Activated effector memory CD4-positive, alpha-beta T cell treated with Interleukin-2 at 50 U/mL for 16 hours (primary cell): ENCODE data around the gene P4HA2.

Source experiments
- DNase-seq: peaks from one replicate; pipeline ENCODE4 v3.0.0-alpha.2; 2020

The P4HA2 gene

DNA sequence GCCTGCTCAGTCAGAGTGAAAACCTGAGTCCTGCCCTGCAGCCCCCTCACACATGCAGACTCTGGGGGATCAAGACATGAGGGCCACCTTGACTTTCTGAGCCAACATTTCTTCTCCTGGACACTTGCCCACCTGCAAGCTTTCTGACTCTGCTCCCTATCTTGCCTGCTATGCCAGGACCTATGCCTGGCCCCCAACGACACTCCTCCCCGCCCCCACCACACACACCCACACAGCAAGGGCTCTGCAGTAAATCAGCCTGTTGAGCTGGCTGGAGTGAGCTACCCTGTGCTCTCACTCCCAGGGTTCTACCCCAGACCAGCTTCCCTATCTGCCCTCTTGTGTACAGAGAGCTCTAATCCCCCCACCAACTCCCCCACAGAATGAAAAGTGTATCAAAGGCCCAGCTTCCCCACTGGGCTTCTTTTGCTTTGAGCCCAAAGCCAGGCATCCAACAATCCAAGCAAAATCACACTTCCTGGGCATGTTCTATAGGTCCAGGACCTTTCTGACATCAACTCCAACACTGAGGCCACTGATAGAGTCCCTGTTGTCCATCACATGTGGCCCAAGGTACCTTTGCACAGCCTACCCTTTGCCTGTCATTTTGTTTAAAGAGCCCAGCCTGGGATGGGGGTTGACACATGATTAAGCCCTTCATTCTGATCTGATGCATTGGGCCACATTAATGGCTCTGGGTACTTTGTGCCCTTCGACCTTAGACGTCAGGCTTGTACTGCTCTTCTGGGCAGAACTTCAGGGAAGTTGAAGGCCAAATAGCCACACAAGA is 37.1 kb upstream of the P4HA2 start:
- no peak for DNase-seq

DNA sequence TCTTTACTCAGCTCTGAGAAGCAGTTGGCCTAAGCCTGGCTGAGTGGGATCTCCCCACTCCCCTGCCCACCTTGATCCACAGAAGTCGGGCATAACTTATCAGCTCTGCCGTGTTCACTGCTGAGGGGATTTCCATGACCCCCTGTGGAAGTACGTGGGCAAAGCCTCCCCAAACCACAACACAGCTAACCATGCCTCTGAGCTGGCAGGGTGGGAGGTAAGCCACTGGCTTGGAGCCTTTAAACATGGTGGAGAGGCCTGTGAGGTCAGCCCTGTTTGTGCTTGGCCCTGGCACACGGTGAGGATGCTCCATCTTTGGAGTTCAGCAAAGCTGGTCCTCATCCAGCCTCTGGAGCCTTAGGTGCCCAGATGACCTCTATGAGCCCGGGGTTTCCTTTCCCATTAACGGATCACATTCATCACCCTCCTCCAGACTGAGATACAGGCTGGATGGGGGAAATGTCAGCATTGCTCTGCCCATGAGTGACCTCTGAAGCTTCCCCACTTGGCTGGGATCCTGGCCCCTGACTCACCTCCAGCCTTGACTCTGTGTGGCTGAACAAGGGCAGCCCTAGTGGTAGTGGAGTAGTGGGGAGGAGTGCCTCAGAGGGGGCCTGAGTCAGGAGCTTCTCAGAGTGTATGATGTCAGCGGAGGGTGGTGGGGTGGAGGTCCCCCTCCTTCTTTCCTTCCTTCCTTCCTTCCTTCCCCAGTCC is 36.1 kb upstream of the P4HA2 start:
- DNase-seq, result no peak

DNA sequence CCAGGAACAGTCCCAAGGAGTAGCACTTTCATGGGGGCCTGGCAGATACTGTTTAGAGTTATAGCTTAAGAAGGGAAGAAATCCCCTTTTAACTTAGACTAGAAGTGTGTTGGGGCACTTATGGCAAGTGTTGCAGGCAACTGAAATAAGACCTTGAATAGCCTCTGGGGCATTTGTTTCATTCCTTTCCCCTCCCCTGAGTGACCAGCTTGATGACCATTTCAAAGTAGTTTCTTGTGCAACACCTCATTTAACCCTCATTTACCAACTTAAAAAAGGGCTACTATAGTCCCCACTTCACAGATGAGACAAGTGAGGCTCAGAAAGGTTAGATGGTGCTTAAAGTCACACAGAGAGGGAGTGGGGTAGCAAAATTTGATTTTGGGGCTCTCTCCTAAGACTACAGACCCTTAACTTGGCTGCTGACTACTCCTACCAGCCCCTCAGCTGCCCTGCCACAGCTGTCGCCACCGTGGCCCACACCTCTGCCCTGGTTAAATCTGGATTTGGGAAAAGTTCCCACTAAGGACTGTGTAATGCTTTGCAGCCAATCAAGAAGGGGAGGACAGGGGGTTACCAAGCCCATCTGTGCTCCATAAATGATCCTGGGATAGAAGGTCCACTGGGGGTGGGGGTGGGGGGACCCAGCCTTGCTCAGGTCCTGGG is 35.4 kb upstream of the P4HA2 start:
- no peak for DNase-seq

DNA sequence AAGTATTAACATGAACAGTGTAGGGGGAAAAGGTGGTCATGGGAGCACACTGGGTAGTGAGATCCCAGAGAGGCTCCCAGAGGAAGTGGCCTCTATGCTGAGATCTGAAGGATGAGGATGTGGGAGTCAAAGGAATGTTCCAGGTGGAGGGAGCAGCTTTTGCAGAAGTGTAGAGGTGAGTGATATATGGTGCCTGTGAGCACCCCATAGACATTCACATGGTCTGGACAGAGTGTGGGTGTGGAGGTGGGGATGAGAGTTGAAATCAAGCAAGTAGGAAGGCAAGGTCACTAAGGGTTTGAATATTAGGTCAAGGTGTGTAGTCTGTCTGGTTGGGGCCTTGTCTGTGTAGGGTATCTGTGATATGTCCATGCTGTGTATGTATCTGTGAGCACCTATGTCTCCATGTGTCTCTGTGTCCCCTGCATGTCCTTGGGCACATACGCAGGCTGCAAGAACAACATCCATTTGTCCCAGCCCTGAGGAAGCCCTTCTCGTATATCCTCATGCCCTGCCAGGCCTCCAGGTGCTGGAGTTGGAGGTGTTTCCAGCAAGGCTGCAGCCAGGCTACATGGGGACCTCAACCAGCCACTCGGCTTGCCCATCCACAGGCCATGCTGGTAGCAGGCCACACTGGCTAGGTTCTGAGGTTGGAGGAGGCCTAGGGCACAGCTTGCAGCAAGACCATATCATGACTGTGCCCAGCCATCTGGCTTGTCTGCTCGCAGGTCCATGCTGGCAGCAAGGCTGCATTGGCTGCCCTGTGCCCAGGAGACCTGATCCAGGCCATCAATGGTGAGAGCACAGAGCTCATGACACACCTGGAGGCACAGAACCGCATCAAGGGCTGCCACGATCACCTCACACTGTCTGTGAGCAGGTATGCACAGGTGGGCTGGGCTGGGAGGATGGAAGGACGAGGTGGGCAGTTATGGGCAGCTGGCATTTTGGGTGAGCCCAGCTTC is 34.5 kb upstream of the P4HA2 start:
- DNase-seq, result no peak

DNA sequence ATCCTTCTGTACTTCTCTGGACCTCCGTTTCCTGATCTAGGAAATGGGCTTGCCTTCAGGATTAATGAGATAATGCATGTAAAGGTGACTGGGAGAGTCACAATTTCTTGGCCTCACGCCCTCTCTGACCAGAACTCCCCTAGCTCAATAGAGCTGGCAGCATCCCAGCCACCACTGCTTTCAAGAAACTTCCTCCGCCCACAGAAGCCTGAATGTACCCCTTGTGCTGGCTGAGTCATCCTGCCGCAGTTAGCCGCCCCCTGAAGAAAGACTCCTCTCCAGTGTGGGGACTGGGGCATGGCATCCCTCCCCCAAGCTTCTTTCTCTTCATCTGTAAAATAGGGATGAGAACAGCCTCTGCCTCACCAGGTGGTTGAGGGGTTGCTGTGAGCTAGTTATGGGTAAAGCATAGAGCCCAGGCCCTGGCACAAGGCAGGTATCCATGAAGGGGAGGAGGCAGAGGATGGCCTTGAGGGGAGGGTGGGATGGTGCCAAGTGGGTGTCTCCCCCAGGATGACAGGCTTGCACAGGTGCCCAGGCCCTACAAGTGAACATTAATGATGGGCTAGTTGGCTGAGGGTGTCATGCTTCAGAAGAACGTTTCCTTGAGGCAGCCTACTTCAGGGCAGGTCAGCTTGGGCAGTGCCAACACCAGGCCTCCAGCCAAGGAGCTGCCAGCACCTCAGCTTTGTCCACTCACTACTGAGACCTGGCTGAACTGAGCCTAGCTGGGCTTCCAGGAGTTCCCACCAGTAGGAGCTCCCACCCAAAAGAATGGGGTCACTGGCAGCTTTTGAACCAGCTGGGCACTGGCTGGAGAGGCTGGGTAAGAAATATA is 33.3 kb upstream of the P4HA2 start:
- no peak for DNase-seq

DNA sequence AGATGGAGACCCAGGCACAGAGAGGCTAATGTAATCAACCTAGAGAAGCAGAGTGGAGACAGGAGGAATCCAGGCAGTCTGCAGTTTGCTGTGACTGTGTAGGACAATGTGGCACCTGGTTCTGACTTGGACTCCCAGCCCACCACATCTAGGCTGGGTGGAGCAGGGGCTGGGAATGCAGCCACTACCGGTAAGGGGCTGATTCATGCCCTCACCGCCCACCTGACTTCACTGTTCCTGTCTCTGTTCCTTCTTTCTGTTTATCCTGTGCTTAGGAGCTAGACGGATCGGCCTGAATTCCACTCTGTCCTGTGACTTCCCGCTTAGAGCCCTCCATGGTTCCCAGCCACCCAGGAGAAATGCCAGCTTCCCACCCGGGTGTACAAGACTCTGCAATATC is 32.4 kb upstream of the P4HA2 start:
- no peak for DNase-seq

DNA sequence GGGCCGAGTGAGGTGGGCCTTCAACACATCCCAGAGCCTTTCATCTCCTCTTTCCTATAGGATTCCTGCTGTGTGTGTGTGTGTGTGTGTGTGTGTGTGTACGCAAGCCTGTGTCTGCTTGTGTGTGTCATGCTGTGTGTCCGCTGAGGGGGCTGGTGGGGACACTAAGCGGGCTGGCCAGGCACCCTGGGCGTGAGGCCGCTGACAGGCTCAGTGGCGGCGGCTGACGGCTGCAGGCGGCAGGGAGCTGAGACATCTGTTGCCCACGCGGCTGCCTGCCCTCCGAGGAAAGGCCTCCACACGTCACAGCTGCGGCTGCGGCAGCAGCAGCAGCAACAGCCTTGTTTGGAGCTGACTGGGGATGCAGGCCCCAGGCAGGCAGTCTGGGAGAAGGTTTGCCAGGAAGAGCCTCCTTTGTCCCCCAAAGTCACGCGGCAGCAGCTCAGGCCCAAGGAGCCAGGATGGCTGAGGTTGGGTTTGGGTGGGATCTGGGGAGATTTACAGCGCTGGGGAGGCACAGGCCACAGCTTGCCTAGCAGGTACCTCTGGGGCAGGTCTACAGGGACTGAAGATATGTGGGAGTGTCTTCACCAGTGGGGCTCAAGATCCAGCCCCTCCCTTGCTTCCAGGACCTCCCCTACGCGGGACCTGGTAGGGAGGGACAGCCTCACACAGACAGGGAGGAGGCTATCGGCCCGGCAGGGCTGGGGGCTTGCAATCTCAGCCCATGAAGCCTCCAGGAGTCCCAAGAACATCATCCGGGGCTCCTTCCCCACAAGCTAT is 31.6 kb upstream of the P4HA2 start:
- DNase-seq, result no peak

DNA sequence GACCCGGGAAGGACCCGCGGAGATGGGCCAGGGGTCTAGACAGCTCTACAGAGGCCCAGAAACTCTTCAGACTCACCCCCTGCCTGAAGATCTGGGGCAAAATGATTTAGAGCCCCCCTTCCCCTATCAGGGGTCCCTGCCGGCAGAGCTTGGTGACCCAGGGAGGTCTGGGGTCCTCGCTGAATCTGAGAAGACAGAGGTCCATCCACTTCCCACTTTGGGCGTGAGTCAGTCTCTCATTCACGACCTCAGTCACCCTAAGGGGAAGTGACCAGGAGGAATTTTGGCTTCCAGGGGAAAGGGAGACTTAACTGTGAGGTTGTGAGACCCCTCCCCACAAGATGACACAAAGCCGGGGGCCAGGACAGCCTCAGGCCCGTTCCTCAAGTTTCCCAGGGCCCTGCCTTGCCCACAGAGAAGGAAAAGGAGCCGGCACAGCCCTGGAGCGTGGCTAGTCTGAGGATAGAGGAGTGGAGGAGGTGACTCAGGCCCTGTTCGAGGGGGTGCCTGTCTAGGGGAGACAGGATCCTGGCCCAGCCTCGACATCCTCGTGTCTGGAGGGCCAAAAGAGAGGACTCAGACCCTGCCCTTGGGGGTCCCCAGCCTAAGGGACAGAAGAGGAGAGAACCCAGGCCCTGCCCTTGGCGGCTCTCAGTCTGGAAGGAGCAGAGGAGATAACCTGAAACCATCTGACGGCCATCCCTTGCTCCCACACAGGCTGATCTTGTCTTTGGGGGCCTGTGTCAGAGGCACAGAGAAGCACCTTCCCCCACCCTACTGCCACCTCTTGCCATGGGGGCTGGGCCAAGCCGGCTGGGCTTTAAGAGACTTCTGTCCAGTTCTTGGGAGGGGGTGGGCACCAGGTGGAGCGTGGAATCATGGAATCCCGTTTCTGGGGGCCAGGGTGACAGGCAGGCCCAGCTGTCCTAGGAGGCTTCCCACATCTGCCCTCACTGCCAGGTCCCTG is 30.7 kb upstream of the P4HA2 start:
- no peak for DNase-seq

DNA sequence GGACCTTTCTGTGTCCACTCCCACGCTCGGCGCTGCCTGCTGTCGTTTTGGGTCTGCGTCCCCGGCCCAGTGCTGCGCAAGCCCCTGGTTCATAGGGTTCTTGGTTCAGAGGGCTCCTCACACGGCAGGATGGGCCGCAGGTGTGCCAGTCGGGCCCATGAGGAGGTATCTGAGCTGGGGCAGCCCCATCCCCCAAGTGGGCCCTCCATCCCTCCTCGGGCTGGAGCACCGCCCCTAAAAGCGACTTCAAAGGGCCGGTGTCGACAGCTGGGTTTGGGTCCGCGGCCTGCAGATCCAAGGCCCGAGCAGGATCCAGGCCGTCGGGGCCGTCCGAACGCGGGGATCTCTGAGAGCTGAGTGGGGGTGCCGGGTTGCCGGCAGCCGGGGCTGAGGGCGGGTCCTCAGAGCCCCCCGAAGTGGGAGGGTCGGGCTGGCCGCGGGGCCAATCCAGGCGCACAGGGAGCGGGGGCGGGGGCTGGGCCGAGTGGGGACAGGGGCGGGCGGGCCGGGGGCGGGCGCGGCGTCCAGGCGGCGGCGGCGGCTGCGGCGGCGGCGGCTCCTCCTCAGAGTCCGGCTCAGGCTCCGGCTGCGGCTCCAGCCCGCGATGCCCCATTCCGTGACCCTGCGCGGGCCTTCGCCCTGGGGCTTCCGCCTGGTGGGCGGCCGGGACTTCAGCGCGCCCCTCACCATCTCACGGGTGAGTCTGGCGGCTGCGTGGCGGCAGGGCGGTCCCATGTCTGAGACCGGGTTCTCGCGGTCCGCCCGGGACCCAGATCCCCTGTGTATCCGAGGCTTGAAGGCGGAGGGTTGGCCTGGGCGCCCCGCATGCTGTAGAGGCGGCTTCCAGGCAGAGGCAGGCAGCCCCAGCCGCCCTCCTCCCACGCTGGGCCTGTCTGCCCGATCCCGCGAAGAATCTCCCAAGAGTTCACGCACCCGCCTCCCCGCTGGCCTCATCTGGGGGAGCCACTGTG is 29.8 kb upstream of the P4HA2 start, which contains the start of gene PDLIM4:
TSS of gene PDLIM4 (plus strand) at position 566 of the 971 bp plus-strand sequence. CDS start at position 605, 39 bp downstream.
- DNase-seq, result no peak

DNA sequence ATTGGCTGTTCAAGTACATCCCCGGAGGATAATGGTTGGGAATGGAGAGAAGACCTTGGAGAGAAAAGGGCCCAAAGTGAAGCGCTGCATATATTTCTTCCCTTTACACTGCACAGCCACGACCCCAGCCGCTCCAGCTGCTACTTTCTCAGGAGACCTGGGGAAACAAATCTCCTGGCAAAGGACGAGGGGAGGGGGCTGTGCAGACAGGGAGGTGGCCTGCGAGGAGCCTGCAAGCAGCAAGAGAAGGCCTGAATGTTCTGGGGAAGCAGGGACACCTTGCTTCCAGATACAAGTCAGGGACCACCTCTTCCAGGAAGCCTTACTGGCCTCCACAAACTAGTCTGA is 29.1 kb upstream of the P4HA2 start:
- no peak for DNase-seq

DNA sequence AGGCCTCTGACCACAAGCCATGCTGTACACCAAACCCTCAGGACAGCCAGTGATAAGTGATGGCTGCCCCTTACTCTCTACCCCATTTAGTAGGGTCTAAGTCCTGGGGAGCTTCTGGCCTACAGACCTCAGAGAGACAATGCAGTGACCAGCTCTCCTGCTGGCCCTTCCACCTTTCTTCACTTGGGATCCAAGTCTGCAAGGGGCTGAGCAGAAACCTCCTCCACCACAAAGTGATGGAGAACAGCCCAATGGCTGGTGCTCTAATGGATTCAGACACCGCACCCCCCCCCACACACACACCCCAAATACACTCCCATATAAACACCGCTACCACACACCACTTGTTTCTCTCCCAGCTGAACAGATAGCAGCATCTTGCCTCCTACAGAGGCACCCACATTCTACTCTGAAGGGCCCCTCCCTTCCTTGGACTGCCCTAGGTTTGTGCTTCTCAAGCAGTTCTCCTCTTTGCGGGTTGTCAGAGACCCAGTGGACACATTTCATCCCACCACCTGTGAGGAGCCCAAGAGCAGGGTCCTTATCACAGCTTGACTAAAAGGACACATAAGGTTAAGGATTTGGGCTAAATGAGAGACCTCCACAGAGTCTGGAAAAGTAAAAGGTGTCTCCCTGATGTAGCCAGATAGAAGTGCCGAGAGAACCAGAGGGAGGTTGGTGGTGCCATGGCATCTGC is 28.6 kb upstream of the P4HA2 start:
- no peak for DNase-seq

DNA sequence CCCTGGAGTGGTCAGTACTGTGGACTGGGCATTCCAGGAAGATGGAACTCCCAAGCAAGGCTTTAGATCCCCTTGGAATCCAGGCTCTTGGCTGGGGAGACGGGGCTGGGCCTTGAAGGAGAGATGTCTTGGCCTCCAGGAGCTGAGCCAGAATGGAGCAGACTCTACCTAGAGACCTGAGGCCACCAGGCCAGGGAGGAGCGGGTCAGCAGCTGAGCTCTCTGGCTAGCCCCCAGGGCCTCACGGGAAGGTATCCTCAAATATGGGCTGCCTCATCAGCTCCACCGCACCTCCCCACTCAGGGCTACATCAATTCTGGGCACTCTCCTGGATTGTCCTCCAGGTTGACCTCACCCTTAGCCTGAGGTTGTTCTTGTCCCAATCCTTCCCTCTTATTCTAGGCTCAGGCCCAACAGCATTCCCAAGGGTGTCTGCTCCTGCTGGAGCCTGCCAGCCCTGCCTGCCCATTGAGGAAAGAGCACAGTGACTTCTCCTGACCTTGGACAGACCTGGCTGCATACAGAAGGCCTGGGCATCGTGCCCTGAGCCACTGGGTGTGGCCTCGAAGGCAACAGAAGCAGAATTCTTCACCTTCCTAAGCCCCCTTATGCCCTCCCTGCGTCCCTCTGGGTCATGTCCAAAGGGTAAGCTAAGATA is 26.8 kb upstream of the P4HA2 start:
- DNase-seq, result no peak

DNA sequence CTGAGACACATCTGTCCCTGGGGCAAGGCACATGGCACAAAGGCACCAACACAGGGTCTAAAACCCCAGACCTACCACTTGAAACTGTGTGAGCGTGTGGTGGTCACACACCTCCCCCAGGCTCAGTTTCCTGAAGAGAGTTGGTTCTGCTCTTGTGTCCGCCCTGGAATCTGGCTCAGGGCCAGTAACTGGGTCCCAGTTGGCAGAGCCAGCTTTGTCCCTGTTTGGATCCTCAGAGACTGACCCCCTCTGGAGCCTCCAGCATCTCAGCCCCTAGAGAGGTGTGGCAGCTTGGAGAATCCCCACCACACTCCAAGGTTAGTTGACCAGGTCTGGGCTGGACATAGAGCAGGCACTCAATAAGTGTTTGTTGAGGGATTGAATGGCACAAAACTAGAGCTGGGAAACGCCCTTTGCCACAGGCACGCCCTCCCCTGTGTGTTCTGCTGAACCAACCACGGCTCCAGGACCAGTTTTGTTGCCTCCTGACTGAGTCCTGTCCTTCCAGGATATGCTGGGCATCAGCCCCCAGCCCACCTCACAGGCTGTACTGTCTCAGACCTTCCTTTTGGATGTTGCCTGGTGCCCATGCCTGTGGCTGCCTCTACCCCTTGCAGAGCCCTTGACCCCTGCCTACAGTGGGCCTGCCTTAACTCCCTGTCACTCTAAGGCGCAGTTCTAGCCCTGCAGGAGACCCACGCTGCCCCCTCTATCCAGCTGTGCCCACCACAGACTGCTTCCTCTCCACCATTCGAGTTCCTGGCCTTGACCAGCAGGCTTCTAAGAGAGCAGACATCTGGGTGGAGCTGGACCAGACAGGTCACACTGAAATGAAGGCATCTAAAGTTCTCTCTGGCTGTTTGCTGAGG is 26.0 kb upstream of the P4HA2 start:
- DNase-seq, result no peak

DNA sequence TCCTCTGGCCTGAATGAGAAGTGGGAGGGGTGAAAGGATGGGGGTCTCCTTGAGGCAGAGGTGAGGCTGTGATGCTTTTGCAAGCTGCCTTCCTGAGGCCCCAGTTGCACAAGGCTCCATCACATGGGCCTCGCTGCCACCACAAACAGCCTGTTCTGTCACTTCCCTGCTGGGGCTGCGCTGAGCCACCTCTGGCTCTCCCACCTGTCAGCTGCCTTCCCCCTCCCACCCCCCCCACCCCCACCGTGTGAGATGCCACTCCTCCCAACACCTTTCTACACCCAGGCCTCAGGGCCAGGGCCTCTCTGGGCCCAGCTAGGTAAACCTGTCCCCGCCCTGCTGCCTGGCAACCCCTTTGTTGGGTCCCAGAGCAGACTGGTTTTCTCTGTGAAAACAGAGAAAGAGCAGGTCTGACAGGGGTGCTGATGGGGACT is 25.4 kb upstream of the P4HA2 start:
- no peak for DNase-seq

DNA sequence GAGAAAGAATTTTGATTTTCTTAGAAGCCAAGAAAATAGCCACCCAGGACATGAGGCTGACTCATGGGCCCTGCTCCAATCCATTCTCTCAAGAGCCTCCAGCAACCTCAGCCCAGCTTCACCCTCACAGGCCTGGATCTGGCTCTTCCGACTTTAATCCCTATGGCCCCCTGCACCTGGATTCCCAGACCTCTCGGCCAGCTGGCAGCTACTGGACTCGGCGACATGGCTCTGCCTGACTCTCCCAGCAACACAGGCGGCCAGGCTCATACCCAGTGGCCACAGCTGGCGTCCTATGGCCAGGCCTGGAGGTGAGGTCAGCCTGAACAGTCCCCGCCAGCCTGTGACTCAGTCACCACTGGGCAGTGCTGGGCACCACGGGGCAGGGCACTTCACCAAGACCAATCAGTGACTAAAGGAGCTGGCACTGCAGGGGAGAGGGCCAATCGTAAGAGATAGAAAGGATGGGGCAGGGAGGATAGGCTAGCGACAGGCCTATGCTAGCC is 23.6 kb upstream of the P4HA2 start:
- DNase-seq, result no peak

DNA sequence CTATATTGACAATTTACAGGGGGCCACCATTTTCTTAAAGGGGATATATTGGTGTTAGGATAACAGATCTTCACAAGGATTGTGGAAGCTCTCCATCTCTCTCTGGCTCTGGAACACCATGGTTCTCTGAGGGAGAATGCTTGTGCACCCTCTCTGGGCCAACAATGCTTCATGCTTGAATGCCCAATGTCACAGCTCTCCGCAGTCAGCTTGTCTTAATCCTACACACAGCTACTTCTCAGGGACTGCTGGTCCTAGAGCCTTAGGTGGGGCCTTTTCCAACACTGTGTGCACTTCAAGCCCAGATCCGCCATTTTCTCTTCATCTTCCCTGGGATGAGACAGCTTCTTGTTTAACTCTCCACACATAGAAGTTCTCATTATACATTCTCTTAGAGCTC is 22.9 kb upstream of the P4HA2 start:
- no peak for DNase-seq
